D721Med (cell line): Measurements from ENCODE around the gene ABITRAM.

Experiments used
- DNase-seq: peaks from one replicate; pipeline ENCODE4 v3.0.0; 2011; ENCODE audit warnings: low spot score; ENCODE audit not compliant: insufficient read length
- FAIRE-seq: peaks from 2 replicates; lab custom pipeline; 2011; peaks lifted over from hg19 to GRCh38; lab: Jason Lieb, UNC
- TF ChIP-seq, protein P1 (sequence below): IDR thresholded peaks from 2 replicates; pipeline ENCODE4 v1.5.1; 2012; ENCODE audit warnings: mild to moderate bottlenecking, control low read depth; ENCODE audit not compliant: insufficient read depth; ENCODE audit errors: missing control alignments

ABITRAM gene

DNA sequence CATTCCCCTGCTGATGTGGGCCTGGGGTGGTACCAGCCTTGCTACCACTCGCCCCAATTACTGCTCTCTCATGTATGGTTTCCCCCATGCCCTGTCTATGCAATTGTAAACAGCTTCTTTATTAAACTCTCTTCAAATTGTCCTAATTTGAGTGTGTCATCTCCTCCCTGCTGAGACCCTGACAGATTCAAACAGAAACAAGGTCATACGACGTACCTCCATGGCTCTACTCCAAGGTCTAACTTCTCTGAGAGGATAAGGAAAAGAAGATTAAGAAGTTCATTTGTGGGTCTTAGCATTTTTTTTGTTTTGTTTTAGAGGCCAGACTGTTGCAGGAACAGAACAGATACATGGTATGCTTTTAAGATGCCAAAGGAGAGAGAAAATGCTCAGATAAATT is 38.0 kb downstream of the ABITRAM start:
- DNase-seq: no peak
- FAIRE-seq: no peak
- TF ChIP-seq, protein P1, sequence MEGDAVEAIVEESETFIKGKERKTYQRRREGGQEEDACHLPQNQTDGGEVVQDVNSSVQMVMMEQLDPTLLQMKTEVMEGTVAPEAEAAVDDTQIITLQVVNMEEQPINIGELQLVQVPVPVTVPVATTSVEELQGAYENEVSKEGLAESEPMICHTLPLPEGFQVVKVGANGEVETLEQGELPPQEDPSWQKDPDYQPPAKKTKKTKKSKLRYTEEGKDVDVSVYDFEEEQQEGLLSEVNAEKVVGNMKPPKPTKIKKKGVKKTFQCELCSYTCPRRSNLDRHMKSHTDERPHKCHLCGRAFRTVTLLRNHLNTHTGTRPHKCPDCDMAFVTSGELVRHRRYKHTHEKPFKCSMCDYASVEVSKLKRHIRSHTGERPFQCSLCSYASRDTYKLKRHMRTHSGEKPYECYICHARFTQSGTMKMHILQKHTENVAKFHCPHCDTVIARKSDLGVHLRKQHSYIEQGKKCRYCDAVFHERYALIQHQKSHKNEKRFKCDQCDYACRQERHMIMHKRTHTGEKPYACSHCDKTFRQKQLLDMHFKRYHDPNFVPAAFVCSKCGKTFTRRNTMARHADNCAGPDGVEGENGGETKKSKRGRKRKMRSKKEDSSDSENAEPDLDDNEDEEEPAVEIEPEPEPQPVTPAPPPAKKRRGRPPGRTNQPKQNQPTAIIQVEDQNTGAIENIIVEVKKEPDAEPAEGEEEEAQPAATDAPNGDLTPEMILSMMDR: no peak

DNA sequence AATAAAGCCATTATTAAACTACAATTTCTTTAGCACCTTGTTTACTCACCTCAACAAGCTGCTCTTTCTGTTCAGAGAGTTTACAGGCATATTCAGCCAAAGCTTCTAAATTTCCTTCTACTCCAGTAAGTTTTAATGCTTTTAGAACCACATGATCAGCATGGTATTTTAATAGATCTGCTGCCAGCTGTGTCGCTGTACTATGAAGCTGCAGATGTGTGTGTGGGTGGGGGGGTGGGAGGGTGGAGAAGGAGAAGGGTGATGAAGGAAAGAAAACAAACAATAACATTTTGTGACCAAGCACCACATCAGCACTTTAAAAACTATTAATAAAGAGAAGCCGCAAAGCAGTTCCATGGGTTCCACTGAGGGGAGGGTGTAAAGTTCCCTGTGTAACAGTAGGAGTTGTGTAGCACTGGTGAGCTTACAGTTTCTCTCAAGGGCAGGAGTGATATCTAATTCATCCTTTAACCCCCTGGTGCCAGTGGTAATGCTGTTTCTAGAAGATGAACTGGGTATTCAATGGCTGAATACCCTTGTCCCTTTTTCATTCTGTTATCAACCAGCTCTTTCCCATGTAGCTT is 38.5 kb downstream of the ABITRAM start:
- FAIRE-seq (no peak), DNase-seq (no peak)
- TF ChIP-seq, protein P1: no peak

DNA sequence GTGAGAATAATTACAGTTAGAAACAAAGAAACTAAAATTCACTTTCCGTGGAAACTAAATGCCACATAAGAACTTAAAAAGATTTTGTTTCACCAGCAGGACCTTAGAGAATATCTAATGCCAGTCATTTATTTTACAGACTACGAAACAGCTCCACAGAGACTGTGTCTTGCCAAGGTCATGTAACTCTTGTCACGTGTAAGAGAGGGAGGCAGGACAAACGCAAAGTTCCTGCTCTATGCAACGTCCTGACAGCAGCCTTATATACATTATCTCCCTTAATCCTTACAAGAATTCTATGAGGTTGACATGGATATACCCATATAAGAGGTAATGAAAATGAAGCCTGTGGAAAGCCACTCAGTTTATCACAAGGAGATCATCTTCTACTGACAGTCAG is 39.7 kb downstream of the ABITRAM start:
- FAIRE-seq (no peak), DNase-seq (no peak)
- TF ChIP-seq, protein P1: no peak

DNA sequence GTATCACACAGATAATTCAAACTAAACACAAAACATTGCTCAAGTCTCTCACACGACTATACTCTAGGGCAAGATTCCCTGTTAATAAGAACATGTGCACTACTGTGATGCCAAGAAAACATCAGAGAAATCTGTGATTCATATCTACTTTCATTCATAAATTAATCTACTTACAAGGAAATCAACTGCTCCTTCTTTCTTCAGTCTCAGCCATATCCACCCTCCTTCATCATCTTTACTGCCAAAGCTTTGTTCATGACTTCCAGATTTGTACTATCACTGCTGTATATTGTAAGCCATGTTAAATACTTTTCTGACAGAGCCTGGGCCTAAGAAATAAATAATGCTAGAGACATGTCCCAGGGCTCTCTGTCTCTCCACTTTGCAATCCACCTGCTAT is 44.0 kb downstream of the ABITRAM start:
- TF ChIP-seq, protein P1: no peak
- FAIRE-seq (no peak), DNase-seq (no peak)

DNA sequence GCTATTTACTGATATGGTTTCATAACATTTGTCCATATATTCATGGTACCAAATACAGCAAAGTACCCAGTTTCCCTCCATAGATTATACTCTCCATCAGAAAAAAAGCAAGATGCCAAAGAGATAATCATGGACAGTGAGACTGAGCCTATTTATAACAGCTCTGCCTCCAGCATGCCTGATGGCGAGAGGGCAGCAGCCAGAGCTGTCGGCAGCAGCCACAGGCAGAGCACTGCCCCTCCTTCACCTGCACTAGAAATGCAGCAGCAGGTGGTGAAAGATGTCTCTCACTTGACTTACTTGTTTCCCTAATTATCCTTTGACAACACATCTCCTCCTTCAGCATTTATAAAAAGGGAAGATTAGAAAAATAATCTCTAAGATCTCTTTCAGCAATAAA is 46.7 kb downstream of the ABITRAM start:
- DNase-seq (no peak), FAIRE-seq (no peak)
- TF ChIP-seq, protein P1: no peak

DNA sequence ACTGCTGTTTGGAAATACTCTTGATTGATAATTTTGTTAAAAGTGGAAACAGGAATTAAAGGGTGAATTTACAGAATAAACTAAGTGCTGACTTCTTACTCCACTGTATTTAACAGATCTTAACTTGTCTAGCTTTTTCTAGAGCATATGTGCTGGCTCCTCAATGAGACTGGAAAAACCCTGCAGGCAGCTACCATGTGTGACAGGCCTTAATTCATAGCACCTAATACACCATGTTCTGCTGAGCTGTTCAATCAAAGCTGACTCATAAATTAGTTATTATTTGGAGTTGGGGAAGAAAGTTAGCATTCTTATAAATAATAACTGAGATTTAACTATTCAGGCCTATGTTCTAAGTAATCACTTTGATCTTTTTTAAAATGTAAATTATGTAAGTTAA is 49.7 kb downstream of the ABITRAM start:
- FAIRE-seq (no peak), DNase-seq (no peak)
- TF ChIP-seq, protein P1: no peak
